Measurements from ENCODE around the gene C1orf105.

C1orf105 gene

DNA sequence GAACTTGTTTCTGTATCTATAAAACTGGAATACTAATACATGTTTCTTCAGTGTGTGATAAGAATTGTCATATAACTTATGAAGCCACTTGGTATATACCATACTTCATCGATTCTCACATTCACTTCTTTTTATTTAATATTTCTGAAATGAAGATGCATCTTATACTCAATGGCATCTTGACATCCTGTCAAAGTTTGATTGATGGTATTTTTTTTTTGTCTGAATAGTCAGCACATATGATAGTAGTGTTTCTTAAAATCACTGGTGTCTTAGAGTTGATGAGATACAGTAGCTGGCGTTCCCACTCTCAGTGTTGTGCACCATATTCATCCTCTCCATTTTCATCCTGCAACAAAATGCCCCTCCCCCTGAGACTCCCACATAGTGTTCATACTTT, 34.4 kb upstream of the C1orf105 start:
- no peak overlapping the region for H3K4me3 ChIP-seq (ENCODE audit: low read depth, low read length)
- in situ Hi-C loops (cut with HindIII; ENCODE audit: low sequenced_read_pairs) = no loop called here
- TF ChIP-seq, protein P1, sequence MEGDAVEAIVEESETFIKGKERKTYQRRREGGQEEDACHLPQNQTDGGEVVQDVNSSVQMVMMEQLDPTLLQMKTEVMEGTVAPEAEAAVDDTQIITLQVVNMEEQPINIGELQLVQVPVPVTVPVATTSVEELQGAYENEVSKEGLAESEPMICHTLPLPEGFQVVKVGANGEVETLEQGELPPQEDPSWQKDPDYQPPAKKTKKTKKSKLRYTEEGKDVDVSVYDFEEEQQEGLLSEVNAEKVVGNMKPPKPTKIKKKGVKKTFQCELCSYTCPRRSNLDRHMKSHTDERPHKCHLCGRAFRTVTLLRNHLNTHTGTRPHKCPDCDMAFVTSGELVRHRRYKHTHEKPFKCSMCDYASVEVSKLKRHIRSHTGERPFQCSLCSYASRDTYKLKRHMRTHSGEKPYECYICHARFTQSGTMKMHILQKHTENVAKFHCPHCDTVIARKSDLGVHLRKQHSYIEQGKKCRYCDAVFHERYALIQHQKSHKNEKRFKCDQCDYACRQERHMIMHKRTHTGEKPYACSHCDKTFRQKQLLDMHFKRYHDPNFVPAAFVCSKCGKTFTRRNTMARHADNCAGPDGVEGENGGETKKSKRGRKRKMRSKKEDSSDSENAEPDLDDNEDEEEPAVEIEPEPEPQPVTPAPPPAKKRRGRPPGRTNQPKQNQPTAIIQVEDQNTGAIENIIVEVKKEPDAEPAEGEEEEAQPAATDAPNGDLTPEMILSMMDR (IDR thresholded peaks at IDR 0.05; ENCODE audit: low read depth, low read length) = no peak
- no peak for DNase-seq (ENCODE audit: low read depth, low spot score)

DNA sequence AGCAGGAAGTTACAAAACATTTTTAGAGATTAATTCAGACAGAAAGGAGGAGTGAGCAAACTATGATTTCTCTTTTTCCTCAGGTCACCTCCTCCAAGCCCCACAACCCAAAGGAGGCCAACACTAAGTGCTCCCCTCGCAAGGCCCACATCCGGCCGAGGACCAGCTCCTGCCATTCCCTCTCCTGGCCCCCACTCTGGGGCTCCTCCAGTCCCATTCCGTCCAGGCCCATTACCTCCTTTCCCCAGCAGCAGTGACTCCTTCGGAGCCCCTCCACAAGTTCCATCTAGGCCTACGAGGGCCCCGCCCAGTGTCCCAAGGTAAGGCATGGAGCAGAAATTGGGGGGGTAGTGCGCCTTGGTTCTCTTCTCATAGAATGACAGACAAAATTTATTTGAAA, 32.0 kb upstream of the C1orf105 start:
- no peak overlapping the region for H3K4me3 ChIP-seq (ENCODE audit: low read depth, low read length)
- no peak for DNase-seq (ENCODE audit: low read depth, low spot score)

DNA sequence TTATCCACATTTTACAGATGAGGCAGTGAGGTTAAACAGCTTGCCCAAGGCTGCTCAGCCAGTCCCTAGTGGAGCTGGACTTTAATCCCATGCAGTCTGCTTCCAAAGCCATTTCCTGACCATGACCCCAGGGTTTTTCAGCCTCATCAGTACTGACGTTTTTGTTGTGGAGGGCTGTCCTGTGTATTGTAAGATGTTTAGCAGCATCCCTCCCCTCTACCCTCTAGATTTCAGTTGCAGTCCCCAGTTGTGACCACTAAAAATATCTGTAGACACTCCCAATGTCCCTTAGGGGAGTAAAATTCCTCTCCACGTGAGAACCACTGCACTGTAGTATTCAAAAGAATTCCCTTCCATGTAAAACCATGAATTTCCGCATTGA, 30.2 kb upstream of the C1orf105 start:
- TF ChIP-seq, protein P1 (IDR thresholded peaks at IDR 0.05; ENCODE audit: low read depth, low read length) = no peak
- no peak for DNase-seq (ENCODE audit: low read depth, low spot score)
- H3K4me3 ChIP-seq (ENCODE audit: low read depth, low read length) = no peak overlapping the region
- in situ Hi-C loops (cut with HindIII; ENCODE audit: low sequenced_read_pairs) = no loop called here

More for the DNA sequence above, 32.0 kb upstream of the C1orf105 start:
- TF ChIP-seq, protein P1 (IDR thresholded peaks at IDR 0.05; ENCODE audit: low read depth, low read length) = no peak
- in situ Hi-C loops (cut with HindIII; ENCODE audit: low sequenced_read_pairs) = no loop called here

DNA sequence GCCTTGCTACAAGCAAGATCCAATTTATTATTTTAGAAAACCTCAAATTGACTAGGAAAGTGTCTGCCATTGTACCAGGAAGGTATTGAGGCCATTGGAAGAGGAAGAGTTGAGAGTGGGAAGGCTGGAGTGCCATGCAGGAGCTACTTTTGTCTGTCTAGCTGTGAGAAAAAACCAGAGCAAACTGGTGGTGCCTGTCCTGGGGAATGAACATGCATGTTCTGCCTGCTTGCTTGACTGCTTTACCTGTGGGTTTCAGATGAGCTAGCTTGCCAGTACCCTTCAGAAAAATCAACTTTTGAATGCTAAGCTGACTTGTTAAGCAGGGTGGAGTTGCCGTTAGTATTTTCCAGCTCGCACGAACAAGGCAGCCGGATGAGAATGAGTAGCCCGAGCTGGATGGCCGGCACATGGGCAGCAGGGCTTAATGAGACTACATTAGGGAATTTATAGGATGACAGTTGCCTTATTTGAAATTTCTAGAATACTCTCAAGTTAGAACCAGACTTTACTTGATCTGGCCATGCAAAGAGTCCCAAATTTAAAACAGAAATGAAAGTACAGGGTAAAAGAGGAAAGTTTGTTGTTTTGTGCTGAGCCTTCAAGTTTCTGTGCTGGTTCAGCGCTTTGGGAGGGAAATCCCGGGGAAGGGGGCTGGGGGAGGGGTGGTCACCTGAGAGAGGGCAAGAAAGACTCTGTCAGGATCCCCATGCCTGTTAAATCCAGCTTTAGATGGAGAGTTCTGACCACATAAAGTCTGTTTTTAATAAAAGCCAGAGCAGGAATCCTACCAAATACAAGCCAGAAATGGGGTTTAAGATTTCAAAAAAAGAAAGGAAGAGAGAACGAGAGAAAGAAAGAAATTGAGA, 29.6 kb upstream of the C1orf105 start:
- in situ Hi-C loops (cut with HindIII; ENCODE audit: low sequenced_read_pairs) = no loop called here
- DNase-seq (ENCODE audit: low read depth, low spot score) = no peak
- TF ChIP-seq, protein P1 (IDR thresholded peaks at IDR 0.05; ENCODE audit: low read depth, low read length) = no peak
- H3K4me3 ChIP-seq (ENCODE audit: low read depth, low read length) = no peak overlapping the region

DNA sequence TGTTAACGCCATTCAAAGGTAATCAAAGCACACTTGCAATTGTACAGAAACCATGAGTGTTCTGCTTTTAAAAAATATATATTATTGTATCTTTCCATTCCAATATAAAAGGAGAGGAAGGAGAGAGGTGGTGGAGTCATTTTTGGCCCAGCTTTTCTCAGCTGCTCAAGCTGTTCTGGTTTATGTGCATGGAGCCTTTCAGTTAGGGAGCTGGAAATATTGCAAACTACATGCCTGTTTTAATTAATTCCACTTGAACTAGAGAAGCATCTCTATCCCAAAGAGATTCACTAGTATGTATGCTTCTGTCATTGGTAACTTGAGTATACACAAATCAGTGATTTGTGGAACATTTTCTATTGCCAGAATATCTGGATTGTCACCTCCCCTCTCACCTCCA, 28.5 kb upstream of the C1orf105 start:
- in situ Hi-C loops (cut with HindIII; ENCODE audit: low sequenced_read_pairs) = no loop called here
- no peak for DNase-seq (ENCODE audit: low read depth, low spot score)

DNA sequence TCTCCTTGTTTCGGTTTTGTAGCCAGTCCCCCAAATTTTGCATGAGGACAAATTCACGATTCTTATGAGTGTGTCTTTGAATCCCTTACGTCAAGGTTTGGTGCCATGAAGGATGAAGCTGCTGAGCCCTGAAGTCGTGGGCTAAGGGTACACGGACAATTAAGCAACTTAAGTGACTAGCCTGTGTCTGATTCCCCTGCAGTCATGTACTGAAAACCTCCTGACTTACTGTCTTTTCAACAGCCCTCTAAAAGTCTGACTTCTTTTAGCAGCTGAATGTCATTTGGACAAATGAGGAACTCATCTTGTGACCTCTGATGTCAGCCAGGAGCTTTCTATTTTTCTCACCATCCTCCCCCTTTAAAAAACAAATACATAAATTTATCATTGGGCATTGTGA, 27.1 kb upstream of the C1orf105 start:
- in situ Hi-C loops (cut with HindIII; ENCODE audit: low sequenced_read_pairs) = no loop called here
- TF ChIP-seq, protein P1 (IDR thresholded peaks at IDR 0.05; ENCODE audit: low read depth, low read length) = no peak
- no peak for DNase-seq (ENCODE audit: low read depth, low spot score)
- no peak overlapping the region for H3K4me3 ChIP-seq (ENCODE audit: low read depth, low read length)

More for the DNA sequence above, 28.5 kb upstream of the C1orf105 start:
- TF ChIP-seq, protein P1 (IDR thresholded peaks at IDR 0.05; ENCODE audit: low read depth, low read length) = no peak
- H3K4me3 ChIP-seq (ENCODE audit: low read depth, low read length) = no peak overlapping the region
